A549 (cell line): ENCODE measurements around the gene TLR6.

ENCODE experiments used
- BHLHE40 ChIP-seq: IDR thresholded peaks from 2 replicates; pipeline ENCODE4 v1.6.1; 2012; ENCODE audit warnings: low read depth, low read length, inconsistent platforms
- EP300 ChIP-seq, 2 experiments: fragments of >200 bp; sonication (Bioruptor Twin); formaldehyde crosslinking; IDR thresholded peaks; 2 replicates in 1 of 2; 3 replicates in 1 of 2; pipeline ENCODE4 v1.6.1; 2016 to 2017
- ESRRA ChIP-seq: fragments of 150-350 bp; IDR thresholded peaks from 2 replicates; pipeline ENCODE4 v1.6.1; 2014; ENCODE audit warnings: mild to moderate bottlenecking, low read length, borderline replicate concordance
- MAFK ChIP-seq: fragments of 450-650 bp; IDR thresholded peaks from 2 replicates; pipeline ENCODE4 v1.6.1; 2014; ENCODE audit not compliant: partially characterized antibody
- MYC ChIP-seq: IDR thresholded peaks from 2 replicates; pipeline ENCODE4 v1.6.1; 2012; ENCODE audit warnings: mild to moderate bottlenecking, inconsistent platforms, low read length, improper control_type of control experiment, borderline replicate concordance
- POLR2A ChIP-seq: IDR thresholded peaks from 2 replicates; pipeline ENCODE4 v1.6.1; 2012; ENCODE audit warnings: mild to moderate bottlenecking, low read length
- RAD21 ChIP-seq, 2 experiments: fragments of >200 bp in 1 of 2; sonication (Bioruptor Twin) in 1 of 2; formaldehyde crosslinking in 1 of 2; IDR thresholded peaks in 1 of 2; conservative IDR thresholded peaks in 1 of 2; 2 replicates in 1 of 2; 3 replicates in 1 of 2; pipeline ENCODE4 v1.6.1; 2012 to 2018; ENCODE audit warnings: inconsistent platforms in 1 of 2
- RNF2 ChIP-seq: fragments of 200-600 bp; sonication (generic); IDR thresholded peaks from 2 replicates; pipeline ENCODE4 v1.6.1; 2016; ENCODE audit warnings: low read depth, mild to moderate bottlenecking, antibody characterized with exemption, moderate library complexity, borderline replicate concordance
- TF ChIP-seq, protein P1 (sequence below): fragments of >200 bp; sonication (Bioruptor Twin); formaldehyde crosslinking; IDR thresholded peaks from 3 replicates; pipeline ENCODE4 v1.6.1; 2016
- TF ChIP-seq, protein P2 (sequence below): IDR thresholded peaks from 2 replicates; pipeline ENCODE4 v1.6.1; 2012
- TF ChIP-seq, protein P3 (sequence below): fragments of >200 bp; sonication (Bioruptor Twin); formaldehyde crosslinking; IDR thresholded peaks from 3 replicates; pipeline ENCODE4 v1.5.1; 2016
- TF ChIP-seq, protein P4 (sequence below): IDR thresholded peaks from 2 replicates; pipeline ENCODE4 v1.6.1; 2012; ENCODE audit warnings: low read depth, borderline replicate concordance
- TF ChIP-seq, protein P5 (sequence below): IDR thresholded peaks from 2 replicates; pipeline ENCODE4 v1.6.1; 2012
- TF ChIP-seq, protein P6 (sequence below): fragments of 450-650 bp; IDR thresholded peaks from 2 replicates; pipeline ENCODE4 v1.6.1; 2014; ENCODE audit warnings: antibody characterized with exemption

DNA sequence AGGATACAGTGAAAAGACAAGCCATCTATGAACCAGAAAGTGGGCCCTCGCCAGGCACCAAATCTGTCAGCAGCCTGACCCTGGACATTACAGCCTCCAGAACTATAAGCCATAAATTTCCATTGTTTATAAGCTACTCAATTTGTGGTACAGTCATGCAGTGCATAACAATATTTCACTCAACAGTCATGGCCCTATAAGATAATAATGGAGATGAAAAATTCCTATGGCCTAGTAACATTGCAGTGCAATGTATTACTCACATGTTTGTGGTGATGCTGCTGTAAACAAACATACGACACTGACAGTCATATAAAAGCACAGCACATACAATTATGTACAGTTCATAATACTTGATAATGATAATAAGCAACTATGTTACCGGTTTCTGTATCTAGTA is 34.9 kb downstream of the TLR6 start:
- TF ChIP-seq, protein P1, sequence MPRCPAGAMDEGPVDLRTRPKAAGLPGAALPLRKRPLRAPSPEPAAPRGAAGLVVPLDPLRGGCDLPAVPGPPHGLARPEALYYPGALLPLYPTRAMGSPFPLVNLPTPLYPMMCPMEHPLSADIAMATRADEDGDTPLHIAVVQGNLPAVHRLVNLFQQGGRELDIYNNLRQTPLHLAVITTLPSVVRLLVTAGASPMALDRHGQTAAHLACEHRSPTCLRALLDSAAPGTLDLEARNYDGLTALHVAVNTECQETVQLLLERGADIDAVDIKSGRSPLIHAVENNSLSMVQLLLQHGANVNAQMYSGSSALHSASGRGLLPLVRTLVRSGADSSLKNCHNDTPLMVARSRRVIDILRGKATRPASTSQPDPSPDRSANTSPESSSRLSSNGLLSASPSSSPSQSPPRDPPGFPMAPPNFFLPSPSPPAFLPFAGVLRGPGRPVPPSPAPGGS: no peak
- TF ChIP-seq POLR2A (no peak), MYC (no peak), MAFK (no peak), ESRRA (no peak), RNF2 (no peak), RAD21 (conservative IDR thresholded peaks at IDR 0.05 in 1 of 2, IDR thresholded peaks at IDR 0.05 in 1 of 2) (no peak), EP300 (IDR thresholded peaks at IDR 0.05) (no peak), BHLHE40 (no peak)
- TF ChIP-seq, protein P2, sequence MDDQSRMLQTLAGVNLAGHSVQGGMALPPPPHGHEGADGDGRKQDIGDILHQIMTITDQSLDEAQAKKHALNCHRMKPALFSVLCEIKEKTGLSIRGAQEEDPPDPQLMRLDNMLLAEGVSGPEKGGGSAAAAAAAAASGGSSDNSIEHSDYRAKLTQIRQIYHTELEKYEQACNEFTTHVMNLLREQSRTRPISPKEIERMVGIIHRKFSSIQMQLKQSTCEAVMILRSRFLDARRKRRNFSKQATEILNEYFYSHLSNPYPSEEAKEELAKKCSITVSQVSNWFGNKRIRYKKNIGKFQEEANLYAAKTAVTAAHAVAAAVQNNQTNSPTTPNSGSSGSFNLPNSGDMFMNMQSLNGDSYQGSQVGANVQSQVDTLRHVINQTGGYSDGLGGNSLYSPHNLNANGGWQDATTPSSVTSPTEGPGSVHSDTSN: no peak
- TF ChIP-seq, protein P3, sequence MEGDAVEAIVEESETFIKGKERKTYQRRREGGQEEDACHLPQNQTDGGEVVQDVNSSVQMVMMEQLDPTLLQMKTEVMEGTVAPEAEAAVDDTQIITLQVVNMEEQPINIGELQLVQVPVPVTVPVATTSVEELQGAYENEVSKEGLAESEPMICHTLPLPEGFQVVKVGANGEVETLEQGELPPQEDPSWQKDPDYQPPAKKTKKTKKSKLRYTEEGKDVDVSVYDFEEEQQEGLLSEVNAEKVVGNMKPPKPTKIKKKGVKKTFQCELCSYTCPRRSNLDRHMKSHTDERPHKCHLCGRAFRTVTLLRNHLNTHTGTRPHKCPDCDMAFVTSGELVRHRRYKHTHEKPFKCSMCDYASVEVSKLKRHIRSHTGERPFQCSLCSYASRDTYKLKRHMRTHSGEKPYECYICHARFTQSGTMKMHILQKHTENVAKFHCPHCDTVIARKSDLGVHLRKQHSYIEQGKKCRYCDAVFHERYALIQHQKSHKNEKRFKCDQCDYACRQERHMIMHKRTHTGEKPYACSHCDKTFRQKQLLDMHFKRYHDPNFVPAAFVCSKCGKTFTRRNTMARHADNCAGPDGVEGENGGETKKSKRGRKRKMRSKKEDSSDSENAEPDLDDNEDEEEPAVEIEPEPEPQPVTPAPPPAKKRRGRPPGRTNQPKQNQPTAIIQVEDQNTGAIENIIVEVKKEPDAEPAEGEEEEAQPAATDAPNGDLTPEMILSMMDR: no peak
- TF ChIP-seq, protein P4, sequence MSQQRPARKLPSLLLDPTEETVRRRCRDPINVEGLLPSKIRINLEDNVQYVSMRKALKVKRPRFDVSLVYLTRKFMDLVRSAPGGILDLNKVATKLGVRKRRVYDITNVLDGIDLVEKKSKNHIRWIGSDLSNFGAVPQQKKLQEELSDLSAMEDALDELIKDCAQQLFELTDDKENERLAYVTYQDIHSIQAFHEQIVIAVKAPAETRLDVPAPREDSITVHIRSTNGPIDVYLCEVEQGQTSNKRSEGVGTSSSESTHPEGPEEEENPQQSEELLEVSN: no peak
- TF ChIP-seq, protein P5, sequence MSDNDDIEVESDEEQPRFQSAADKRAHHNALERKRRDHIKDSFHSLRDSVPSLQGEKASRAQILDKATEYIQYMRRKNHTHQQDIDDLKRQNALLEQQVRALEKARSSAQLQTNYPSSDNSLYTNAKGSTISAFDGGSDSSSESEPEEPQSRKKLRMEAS: no peak
- TF ChIP-seq, protein P6, sequence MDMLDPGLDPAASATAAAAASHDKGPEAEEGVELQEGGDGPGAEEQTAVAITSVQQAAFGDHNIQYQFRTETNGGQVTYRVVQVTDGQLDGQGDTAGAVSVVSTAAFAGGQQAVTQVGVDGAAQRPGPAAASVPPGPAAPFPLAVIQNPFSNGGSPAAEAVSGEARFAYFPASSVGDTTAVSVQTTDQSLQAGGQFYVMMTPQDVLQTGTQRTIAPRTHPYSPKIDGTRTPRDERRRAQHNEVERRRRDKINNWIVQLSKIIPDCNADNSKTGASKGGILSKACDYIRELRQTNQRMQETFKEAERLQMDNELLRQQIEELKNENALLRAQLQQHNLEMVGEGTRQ: no peak
